ENCODE data around the gene C19orf25. TPM values are rescaled to one million over a fixed set of nuclear protein-coding genes. Genes with fewer than 3 reads are reported as not detected.
A peak's percentile ranks its signal among the peaks of the same experiment; 100 is the strongest.

Gene C19orf25
- total and polyA plus RNA-seq, 2 of the 13 experiments (the other 11 are each of a cell fraction or from before 2014, with no cell fraction given): 14.2 to 32.4 TPM

DNA sequence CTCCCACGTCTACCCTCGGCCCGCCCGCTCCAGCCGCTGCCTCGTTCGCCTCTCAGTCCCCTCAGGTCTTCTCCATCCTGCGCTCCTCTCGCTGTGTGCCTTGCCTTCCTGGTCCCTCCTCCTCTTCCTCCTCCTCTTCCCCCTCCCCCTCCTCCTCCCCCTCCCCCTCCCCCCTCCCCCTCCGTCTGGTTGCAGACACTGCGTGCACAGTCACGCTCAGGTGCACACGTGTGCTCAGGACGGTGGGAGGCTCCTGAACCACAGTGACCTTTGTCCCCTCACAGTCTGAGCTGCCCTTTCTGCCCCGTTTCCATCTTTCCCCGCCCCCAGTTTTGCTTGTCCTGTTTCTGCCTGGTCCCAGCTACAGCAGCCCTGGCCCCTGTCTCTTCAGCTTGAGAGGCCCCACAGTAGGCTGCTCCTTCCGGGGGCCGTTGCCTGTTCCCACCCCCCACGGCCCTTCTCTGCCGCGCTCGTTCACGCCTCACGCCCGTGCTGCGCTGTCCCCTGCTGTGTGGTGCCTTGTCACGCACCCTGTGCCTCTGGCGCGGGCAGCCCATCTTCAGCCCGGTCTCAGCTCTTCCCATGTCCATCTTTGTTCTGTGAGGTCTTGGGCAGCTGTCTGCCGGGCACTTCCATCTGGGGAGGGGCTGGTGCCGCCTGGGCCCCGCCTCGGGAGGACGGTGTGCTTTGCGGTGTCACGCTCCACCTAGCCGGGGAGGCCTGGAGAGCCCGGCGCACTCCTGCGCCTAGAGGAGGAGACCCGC is 54.6 kb downstream of the C19orf25 start (continued):
- TF ChIP-seq, protein P1, sequence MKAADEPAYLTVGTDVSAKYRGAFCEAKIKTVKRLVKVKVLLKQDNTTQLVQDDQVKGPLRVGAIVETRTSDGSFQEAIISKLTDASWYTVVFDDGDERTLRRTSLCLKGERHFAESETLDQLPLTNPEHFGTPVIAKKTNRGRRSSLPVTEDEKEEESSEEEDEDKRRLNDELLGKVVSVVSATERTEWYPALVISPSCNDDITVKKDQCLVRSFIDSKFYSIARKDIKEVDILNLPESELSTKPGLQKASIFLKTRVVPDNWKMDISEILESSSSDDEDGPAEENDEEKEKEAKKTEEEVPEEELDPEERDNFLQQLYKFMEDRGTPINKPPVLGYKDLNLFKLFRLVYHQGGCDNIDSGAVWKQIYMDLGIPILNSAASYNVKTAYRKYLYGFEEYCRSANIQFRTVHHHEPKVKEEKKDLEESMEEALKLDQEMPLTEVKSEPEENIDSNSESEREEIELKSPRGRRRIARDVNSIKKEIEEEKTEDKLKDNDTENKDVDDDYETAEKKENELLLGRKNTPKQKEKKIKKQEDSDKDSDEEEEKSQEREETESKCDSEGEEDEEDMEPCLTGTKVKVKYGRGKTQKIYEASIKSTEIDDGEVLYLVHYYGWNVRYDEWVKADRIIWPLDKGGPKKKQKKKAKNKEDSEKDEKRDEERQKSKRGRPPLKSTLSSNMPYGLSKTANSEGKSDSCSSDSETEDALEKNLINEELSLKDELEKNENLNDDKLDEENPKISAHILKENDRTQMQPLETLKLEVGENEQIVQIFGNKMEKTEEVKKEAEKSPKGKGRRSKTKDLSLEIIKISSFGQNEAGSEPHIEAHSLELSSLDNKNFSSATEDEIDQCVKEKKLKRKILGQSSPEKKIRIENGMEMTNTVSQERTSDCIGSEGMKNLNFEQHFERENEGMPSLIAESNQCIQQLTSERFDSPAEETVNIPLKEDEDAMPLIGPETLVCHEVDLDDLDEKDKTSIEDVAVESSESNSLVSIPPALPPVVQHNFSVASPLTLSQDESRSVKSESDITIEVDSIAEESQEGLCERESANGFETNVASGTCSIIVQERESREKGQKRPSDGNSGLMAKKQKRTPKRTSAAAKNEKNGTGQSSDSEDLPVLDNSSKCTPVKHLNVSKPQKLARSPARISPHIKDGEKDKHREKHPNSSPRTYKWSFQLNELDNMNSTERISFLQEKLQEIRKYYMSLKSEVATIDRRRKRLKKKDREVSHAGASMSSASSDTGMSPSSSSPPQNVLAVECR (CRISPR knock-in tag; IDR thresholded peaks at IDR 0.05; ENCODE audit: borderline replicate concordance): peak; percentile 56; the same call in 1 of the 2 replicates
- no peak for TF ChIP-seq ZNF256 (CRISPR knock-in tag; conservative IDR thresholded peaks at IDR 0.05)
- TF ChIP-seq SPEN (CRISPR knock-in tag; IDR thresholded peaks at IDR 0.05; ENCODE audit: low read depth): peak; percentile 46; the same call in 1 of the 2 replicates
- no peak for TF ChIP-seq HNRNPL (IDR thresholded peaks at IDR 0.05; ENCODE audit: low read depth, low read length)
- TF ChIP-seq, protein P2, sequence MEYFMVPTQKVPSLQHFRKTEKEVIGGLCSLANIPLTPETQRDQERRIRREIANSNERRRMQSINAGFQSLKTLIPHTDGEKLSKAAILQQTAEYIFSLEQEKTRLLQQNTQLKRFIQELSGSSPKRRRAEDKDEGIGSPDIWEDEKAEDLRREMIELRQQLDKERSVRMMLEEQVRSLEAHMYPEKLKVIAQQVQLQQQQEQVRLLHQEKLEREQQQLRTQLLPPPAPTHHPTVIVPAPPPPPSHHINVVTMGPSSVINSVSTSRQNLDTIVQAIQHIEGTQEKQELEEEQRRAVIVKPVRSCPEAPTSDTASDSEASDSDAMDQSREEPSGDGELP (IDR thresholded peaks at IDR 0.05; ENCODE audit: borderline replicate concordance, low read depth): peak; percentile 61; the same call in 1 of the 2 replicates
- no peak for TF ChIP-seq AHR (CRISPR knock-in tag; IDR thresholded peaks at IDR 0.05)
- TF ChIP-seq NRL (CRISPR knock-in tag; IDR thresholded peaks at IDR 0.05; ENCODE audit: borderline replicate concordance): peak; percentile 82
- TF ChIP-seq TAF1 (CRISPR knock-in tag; IDR thresholded peaks at IDR 0.05): no peak
- TF ChIP-seq, protein P3, sequence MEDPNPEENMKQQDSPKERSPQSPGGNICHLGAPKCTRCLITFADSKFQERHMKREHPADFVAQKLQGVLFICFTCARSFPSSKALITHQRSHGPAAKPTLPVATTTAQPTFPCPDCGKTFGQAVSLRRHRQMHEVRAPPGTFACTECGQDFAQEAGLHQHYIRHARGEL (CRISPR knock-in tag; IDR thresholded peaks at IDR 0.05): no peak
- TF ChIP-seq, protein P4, sequence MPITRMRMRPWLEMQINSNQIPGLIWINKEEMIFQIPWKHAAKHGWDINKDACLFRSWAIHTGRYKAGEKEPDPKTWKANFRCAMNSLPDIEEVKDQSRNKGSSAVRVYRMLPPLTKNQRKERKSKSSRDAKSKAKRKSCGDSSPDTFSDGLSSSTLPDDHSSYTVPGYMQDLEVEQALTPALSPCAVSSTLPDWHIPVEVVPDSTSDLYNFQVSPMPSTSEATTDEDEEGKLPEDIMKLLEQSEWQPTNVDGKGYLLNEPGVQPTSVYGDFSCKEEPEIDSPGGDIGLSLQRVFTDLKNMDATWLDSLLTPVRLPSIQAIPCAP (CRISPR knock-in tag; IDR thresholded peaks at IDR 0.05; ENCODE audit: low read depth): no peak
- 0 out of 2 replicates have a peak, but pooled peaks have one; percentile 37 for TF ChIP-seq POGZ (CRISPR knock-in tag; IDR thresholded peaks at IDR 0.05)
- no peak for TF ChIP-seq STAG1 (CRISPR knock-in tag; IDR thresholded peaks at IDR 0.05)
- no peak for TF ChIP-seq SKI (IDR thresholded peaks at IDR 0.05; ENCODE audit: partially characterized antibody)
- TF ChIP-seq, protein P5, sequence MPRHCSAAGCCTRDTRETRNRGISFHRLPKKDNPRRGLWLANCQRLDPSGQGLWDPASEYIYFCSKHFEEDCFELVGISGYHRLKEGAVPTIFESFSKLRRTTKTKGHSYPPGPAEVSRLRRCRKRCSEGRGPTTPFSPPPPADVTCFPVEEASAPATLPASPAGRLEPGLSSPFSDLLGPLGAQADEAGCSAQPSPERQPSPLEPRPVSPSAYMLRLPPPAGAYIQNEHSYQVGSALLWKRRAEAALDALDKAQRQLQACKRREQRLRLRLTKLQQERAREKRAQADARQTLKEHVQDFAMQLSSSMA (CRISPR knock-in tag; IDR thresholded peaks at IDR 0.05): no peak
- TF ChIP-seq RELA (CRISPR knock-in tag; IDR thresholded peaks at IDR 0.05): no peak
- TF ChIP-seq, protein P6, sequence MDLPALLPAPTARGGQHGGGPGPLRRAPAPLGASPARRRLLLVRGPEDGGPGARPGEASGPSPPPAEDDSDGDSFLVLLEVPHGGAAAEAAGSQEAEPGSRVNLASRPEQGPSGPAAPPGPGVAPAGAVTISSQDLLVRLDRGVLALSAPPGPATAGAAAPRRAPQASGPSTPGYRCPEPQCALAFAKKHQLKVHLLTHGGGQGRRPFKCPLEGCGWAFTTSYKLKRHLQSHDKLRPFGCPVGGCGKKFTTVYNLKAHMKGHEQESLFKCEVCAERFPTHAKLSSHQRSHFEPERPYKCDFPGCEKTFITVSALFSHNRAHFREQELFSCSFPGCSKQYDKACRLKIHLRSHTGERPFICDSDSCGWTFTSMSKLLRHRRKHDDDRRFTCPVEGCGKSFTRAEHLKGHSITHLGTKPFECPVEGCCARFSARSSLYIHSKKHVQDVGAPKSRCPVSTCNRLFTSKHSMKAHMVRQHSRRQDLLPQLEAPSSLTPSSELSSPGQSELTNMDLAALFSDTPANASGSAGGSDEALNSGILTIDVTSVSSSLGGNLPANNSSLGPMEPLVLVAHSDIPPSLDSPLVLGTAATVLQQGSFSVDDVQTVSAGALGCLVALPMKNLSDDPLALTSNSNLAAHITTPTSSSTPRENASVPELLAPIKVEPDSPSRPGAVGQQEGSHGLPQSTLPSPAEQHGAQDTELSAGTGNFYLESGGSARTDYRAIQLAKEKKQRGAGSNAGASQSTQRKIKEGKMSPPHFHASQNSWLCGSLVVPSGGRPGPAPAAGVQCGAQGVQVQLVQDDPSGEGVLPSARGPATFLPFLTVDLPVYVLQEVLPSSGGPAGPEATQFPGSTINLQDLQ (CRISPR knock-in tag; IDR thresholded peaks at IDR 0.05): peak; percentile 96
- TF ChIP-seq TEAD3 (CRISPR knock-in tag; optimal IDR thresholded peaks at IDR 0.05; ENCODE audit: borderline replicate concordance): no peak
- TF ChIP-seq DNMT3B (CRISPR knock-in tag; conservative IDR thresholded peaks at IDR 0.05): no peak
- peak; percentile 59; the same call in 1 of the 2 replicates for TF ChIP-seq DMAP1 (CRISPR knock-in tag; IDR thresholded peaks at IDR 0.05)
- TF ChIP-seq HNRNPLL (IDR thresholded peaks at IDR 0.05; ENCODE audit: low read depth, low read length, poor library complexity, severe bottlenecking): peak; percentile 27
